GM20000 (cell line): ENCODE measurements around the gene NTHL1.

Source experiments
- DNase-seq: peaks from one replicate; pipeline ENCODE4 v3.0.0; 2012; ENCODE audit warnings: low spot score
- TF ChIP-seq, protein P1 (sequence below): IDR thresholded peaks from 2 replicates; pipeline ENCODE4 v1.5.1; 2012; ENCODE audit warnings: mild to moderate bottlenecking, control low read depth; ENCODE audit errors: extremely low read depth, missing control alignments

NTHL1 gene

DNA sequence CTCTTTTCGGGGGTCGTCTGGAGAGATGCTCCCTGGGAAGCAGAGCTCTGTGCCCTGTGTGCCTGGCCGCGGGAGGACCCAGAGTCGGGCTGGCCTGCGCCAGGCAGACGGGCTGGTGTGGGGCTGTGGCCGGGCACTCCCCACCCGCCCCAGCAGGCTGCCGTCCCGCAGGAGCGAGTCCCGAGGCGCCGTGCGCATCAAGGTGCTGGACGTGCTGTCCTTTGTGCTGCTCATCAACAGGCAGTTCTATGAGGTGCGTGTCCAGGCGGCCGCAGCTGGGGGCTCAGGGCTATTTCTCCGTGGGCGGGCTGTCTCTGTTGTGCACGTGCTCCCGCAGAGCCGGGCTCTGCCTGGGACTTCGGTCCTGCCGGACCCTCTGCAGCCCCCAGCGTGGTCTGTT lies 15.2 kb upstream of the NTHL1 start:
- no peak for DNase-seq
- TF ChIP-seq, protein P1, sequence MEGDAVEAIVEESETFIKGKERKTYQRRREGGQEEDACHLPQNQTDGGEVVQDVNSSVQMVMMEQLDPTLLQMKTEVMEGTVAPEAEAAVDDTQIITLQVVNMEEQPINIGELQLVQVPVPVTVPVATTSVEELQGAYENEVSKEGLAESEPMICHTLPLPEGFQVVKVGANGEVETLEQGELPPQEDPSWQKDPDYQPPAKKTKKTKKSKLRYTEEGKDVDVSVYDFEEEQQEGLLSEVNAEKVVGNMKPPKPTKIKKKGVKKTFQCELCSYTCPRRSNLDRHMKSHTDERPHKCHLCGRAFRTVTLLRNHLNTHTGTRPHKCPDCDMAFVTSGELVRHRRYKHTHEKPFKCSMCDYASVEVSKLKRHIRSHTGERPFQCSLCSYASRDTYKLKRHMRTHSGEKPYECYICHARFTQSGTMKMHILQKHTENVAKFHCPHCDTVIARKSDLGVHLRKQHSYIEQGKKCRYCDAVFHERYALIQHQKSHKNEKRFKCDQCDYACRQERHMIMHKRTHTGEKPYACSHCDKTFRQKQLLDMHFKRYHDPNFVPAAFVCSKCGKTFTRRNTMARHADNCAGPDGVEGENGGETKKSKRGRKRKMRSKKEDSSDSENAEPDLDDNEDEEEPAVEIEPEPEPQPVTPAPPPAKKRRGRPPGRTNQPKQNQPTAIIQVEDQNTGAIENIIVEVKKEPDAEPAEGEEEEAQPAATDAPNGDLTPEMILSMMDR, result no peak

DNA sequence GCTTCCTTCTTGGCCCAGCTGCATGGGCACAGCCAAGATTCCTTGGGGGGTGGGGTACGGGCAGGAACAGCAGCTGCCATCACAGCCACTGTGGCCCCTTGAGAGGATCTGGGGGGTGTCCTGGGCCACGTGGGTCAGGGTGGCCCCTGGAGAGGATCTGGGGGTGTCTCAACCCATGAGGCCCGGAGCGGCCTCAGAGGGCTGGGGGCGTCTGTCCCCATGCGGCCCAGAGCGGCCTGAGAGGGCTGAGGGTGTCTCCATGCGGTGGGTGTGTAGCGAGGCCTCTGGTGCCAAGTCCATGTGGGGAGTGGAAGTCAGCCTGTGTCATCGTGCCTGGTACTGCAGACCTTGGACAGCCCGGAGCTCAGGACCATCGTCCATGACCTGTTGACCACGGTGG lies 13.9 kb upstream of the NTHL1 start:
- DNase-seq, result no peak
- TF ChIP-seq, protein P1, result no peak

DNA sequence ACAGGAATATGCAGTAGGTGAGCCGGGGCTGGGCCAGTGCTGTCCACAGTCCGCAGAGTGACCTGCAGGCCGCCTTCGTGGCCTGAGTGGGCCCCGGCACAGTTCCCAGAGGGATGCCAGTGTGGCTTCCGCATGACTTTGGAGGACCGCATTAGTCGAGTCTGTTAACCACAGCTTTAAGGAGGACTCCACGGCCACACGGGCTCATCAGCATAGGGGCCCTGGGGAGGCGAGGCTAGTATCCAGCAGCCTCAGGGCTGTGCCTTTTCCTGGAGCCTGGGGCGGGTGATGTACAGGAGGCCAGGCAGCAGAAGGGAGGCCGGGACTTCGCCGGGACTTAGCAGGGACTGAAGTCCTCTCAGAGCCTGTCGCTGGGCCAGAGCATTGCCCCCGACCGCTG lies 13.4 kb upstream of the NTHL1 start:
- TF ChIP-seq, protein P1, result no peak
- no peak for DNase-seq

DNA sequence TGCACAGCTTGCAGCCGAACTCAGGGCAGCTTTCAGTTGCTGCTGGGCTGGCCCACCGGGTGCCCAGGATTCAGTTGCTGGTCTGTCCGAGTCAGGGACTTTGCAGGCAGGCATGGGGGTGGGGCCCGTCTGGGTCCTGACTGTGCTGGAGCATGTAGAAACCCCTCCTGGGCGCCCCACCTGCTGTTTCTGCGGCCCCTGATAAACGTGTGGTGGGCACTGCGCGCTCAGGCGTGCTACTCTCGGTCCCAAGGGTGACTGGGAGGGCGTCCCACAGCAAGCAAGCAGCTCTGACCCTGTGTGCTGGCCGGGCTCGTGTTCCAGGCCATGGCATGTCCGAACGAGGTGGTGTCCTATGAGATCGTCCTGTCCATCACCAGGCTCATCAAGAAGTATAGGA lies 12.7 kb upstream of the NTHL1 start:
- TF ChIP-seq, protein P1, result no peak

DNA sequence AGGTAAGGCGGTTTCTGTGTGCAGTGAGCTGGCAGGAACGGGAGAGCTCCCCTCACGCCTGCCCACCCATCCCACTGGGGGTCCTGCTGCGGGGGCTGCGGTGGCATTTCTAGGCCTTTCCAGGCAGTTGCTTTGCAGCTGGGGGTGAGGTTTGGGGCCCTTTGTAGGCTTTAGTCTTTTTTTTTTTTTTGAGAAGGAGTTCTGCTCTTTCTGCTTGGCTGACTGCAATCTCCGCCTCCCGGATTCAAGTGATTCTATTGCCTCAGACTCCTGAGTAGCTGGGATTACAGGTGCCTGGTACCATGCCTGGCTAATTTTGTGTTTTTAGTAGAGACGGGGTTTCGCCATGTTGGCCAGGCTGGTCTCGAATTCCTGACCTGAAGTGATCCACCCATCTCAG lies 11.2 kb upstream of the NTHL1 start:
- TF ChIP-seq, protein P1, result no peak
- no peak for DNase-seq

More for the DNA sequence above, 12.7 kb upstream of the NTHL1 start:
- DNase-seq, result no peak

DNA sequence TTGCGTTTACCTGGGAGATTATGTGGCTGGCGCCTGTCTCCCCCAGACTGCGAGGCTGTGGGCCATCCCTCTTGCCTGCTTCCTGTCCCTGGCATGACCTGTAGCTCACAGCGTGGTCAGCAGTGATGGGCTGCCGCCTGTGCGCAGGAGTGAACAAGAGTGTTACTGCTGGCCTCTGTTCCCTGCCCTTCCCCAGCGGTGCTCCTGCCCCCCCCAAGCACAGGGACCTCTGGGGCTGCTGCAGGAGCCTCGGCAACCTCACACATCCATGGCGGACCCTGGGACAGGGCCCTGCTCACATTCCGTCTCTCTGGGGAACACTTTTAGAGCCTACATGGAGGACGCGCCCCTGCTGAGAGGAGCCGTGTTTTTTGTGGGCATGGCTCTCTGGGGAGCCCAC lies 10.8 kb upstream of the NTHL1 start:
- TF ChIP-seq, protein P1, result no peak
- DNase-seq, result no peak

DNA sequence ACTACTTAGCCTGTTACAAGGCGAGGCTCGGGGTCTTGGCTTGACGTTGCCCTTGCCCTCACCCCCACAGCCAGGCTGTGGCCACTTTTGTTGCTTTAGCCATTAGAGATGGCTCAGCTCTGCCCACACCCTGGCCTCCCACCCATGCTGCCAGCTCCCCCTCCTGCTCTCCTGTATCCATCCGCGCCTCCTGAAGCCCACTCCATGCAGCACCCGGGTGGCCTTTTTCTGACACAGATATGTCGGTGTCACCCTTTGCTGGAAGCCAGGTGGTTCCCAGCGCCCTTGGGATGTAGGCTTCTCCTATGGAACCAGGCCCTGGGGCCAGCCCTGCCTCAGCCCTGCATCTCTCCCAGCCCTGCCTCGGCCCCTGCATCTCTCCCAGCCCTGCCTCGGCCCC lies 9.8 kb upstream of the NTHL1 start:
- no peak for DNase-seq
- TF ChIP-seq, protein P1, result no peak
